ENCODE data around the gene ATP9B.

ATP9B gene

DNA sequence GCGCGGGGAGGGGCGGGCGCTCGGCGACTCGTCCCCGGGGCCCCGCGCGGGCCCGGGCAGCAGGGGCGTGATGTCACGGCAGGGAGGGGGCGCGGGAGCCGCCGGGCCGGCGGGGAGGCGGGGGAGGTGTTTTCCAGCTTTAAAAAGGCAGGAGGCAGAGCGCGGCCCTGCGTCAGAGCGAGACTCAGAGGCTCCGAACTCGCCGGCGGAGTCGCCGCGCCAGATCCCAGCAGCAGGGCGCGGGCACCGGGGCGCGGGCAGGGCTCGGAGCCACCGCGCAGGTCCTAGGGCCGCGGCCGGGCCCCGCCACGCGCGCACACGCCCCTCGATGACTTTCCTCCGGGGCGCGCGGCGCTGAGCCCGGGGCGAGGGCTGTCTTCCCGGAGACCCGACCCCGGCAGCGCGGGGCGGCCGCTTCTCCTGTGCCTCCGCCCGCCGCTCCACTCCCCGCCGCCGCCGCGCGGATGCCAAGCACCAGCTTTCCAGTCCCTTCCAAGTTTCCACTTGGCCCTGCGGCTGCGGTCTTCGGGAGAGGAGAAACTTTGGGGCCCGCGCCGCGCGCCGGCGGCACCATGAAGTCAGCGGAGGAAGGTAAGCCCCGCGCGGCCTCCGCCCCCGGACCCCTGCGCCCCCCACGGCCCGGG, 326.7 kb downstream of the ATP9B start, which contains the start of gene NFATC1:
Gene NFATC1, plus strand, starts transcription at position 170 of the 644 bp plus-strand sequence. Its CDS starts 295 bp downstream, at position 465.
- no peak within 1 kb of the TSS for H3K9ac ChIP-seq (ENCODE audit: low read length)

GRCh38 chr18:79396431-79397246, 327.4 kb downstream of the ATP9B start:
- Histone ChIP-seq H3K27ac (ENCODE audit: low read length) (no peak overlapping the region), H3F3A (ENCODE audit: insufficient read depth, low read length) (no peaks in the 10 kb centered on the region), H3K36me3 (replicated peaks; ENCODE audit: insufficient read depth, low read length) (no peaks in the 10 kb centered on the region), H3K9me3 (replicated peaks; ENCODE audit: insufficient read depth, low read length) (no peaks in the 10 kb centered on the region), H3K4me2 (ENCODE audit: low read depth, low read length) (peak overlapping the region; percentile 39; the same call in 1 of the 2 replicates), H2AFZ (ENCODE audit: low read length) (no peak overlapping the region), H3K9ac (ENCODE audit: low read length) (no peak overlapping the region), H4K20me1 (ENCODE audit: insufficient read depth, low read length) (no peaks in the 10 kb centered on the region), H3K4me1 (ENCODE audit: low read length) (no peaks in the 10 kb centered on the region), H3K4me3 (ENCODE audit: low read length) (no peak overlapping the region; the same call in 1 of the 2 replicates), H3K9me2 (replicated peaks; ENCODE audit: insufficient read depth, low read length) (no peaks in the 10 kb centered on the region), H3K27me3 (replicated peaks; ENCODE audit: insufficient read depth, low read length) (peaks cover 4% of the 10 kb centered on the region; the same call in 1 of the 2 replicates), H3K79me2 (ENCODE audit: low read length) (no peaks in the 10 kb centered on the region)
- TF ChIP-seq EZH2 (optimal IDR thresholded peaks at IDR 0.05; ENCODE audit: low read depth, low read length) (no peak), EZH2phosphoT487 (IDR thresholded peaks at IDR 0.05; ENCODE audit: low read length) (no peak)
- TF ChIP-seq, protein P1, sequence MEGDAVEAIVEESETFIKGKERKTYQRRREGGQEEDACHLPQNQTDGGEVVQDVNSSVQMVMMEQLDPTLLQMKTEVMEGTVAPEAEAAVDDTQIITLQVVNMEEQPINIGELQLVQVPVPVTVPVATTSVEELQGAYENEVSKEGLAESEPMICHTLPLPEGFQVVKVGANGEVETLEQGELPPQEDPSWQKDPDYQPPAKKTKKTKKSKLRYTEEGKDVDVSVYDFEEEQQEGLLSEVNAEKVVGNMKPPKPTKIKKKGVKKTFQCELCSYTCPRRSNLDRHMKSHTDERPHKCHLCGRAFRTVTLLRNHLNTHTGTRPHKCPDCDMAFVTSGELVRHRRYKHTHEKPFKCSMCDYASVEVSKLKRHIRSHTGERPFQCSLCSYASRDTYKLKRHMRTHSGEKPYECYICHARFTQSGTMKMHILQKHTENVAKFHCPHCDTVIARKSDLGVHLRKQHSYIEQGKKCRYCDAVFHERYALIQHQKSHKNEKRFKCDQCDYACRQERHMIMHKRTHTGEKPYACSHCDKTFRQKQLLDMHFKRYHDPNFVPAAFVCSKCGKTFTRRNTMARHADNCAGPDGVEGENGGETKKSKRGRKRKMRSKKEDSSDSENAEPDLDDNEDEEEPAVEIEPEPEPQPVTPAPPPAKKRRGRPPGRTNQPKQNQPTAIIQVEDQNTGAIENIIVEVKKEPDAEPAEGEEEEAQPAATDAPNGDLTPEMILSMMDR (IDR thresholded peaks at IDR 0.05; ENCODE audit: low read length): no peak
- no peak for DNase-seq

More for the DNA sequence above, 326.7 kb downstream of the ATP9B start, which contains the start of gene NFATC1:
- Histone ChIP-seq H3K4me3 (ENCODE audit: low read length) (peak within 1 kb of the TSS; percentile 31; the same call in 1 of the 2 replicates), H2AFZ (ENCODE audit: low read length) (peak within 1 kb of the TSS; percentile 53; the same call in 1 of the 2 replicates), H3K79me2 (ENCODE audit: low read length) (no peaks in the 10 kb centered on the region), H4K20me1 (ENCODE audit: insufficient read depth, low read length) (no peaks in the 10 kb centered on the region), H3K9me2 (replicated peaks; ENCODE audit: insufficient read depth, low read length) (no peaks in the 10 kb centered on the region), H3K9me3 (replicated peaks; ENCODE audit: insufficient read depth, low read length) (no peaks in the 10 kb centered on the region), H3K36me3 (replicated peaks; ENCODE audit: insufficient read depth, low read length) (no peaks in the 10 kb centered on the region), H3K27me3 (replicated peaks; ENCODE audit: insufficient read depth, low read length) (peaks cover 4% of the 10 kb centered on the region; the same call in 1 of the 2 replicates), H3K4me1 (ENCODE audit: low read length) (no peaks in the 10 kb centered on the region), H3K27ac (ENCODE audit: low read length) (no peak within 1 kb of the TSS; the same call in 1 of the 2 replicates), H3K4me2 (ENCODE audit: low read depth, low read length) (peak within 1 kb of the TSS; percentile 69; the same call in 1 of the 2 replicates), H3F3A (ENCODE audit: insufficient read depth, low read length) (no peaks in the 10 kb centered on the region)
- no peak for DNase-seq
- no peak for TF ChIP-seq EZH2phosphoT487 (IDR thresholded peaks at IDR 0.05; ENCODE audit: low read length)
- TF ChIP-seq, protein P1 (IDR thresholded peaks at IDR 0.05; ENCODE audit: low read length): no peak
- TF ChIP-seq EZH2 (optimal IDR thresholded peaks at IDR 0.05; ENCODE audit: low read depth, low read length): no peak

DNA sequence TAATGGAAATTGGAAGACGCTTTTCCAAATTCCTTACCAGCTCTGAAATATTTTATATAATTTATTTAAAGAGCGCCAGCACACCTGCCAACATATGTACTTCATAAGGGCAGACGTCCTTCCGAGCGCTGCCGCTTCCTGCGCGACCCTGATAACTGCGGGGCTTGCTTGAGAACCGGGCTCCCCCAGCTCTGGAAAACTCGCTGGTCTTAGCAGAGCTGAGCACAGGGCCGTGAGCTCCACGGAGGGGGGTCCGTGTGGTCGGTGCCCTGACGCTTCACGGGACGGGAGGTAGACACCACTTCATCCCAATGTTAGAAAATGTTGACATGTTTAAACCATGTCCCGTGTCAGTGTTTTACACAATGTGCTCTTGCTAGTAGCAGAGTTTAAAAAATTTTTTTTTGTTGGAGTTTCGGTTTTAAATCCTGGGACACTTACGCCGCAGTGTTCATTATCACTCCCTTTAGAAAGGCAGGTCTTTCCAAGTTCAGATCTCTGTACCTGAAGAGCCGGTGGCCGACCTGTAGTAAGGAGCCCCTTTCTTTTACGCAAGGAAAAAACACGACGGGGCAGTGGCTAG, 328.1 kb downstream of the ATP9B start:
- no peaks in the 10 kb centered on the region for H3K9me2 ChIP-seq (replicated peaks; ENCODE audit: insufficient read depth, low read length)
- no peaks in the 10 kb centered on the region for H4K20me1 ChIP-seq (ENCODE audit: insufficient read depth, low read length)
- H3K9ac ChIP-seq (ENCODE audit: low read length): no peak overlapping the region
- no peak overlapping the region for H3K4me2 ChIP-seq (ENCODE audit: low read depth, low read length)
- H3K4me1 ChIP-seq (ENCODE audit: low read length): no peaks in the 10 kb centered on the region
- no peak overlapping the region for H3K27ac ChIP-seq (ENCODE audit: low read length)
- peaks cover 4% of the 10 kb centered on the region; the same call in 1 of the 2 replicates for H3K27me3 ChIP-seq (replicated peaks; ENCODE audit: insufficient read depth, low read length)
- H3K36me3 ChIP-seq (replicated peaks; ENCODE audit: insufficient read depth, low read length): no peaks in the 10 kb centered on the region
- no peak overlapping the region for H3K4me3 ChIP-seq (ENCODE audit: low read length)
- no peak overlapping the region for H2AFZ ChIP-seq (ENCODE audit: low read length)
- no peak for DNase-seq
- no peaks in the 10 kb centered on the region for H3K9me3 ChIP-seq (replicated peaks; ENCODE audit: insufficient read depth, low read length)
- TF ChIP-seq EZH2phosphoT487 (IDR thresholded peaks at IDR 0.05; ENCODE audit: low read length) (no peak), EZH2 (optimal IDR thresholded peaks at IDR 0.05; ENCODE audit: low read depth, low read length) (no peak)
- TF ChIP-seq, protein P1 (IDR thresholded peaks at IDR 0.05; ENCODE audit: low read length): no peak
- no peaks in the 10 kb centered on the region for H3F3A ChIP-seq (ENCODE audit: insufficient read depth, low read length)
- H3K79me2 ChIP-seq (ENCODE audit: low read length): no peaks in the 10 kb centered on the region

Measured in MM.1S (cell line).